Measurements from ENCODE around the gene WSCD2. TPM values are rescaled to one million over a fixed set of nuclear protein-coding genes. Genes with fewer than 3 reads are reported as not detected.

Gene WSCD2
- total RNA-seq, 2 experiments from 2014 or later, result not detected

GRCh38 chr12:108102363-108102762, 26.7 kb upstream of the WSCD2 start:
- ChIA-PET POLR2A (no interaction called here), CTCF (no interaction called here)
- Mint-ChIP-seq H3K4me3 (no peak overlapping the region), H3K27me3 (peaks cover 31% of the 10 kb centered on the region), H3K4me1 (ENCODE audit: low read depth) (no peaks in the 10 kb centered on the region), H3K27ac (no peak overlapping the region), H3K36me3 (ENCODE audit: low read depth) (no peaks in the 10 kb centered on the region), H3K9me3 (no peaks in the 10 kb centered on the region)
- ATAC-seq (ENCODE audit: poor library complexity) (no peak), DNase-seq (no peak)
- no peaks in the 10 kb centered on the region for H3K9me3 ChIP-seq (ENCODE audit: control insufficient read depth in 1 of 2, insufficient read depth in 1 of 2, low read length in 2 of 2)
- no peak overlapping the region for H3K27ac ChIP-seq (ENCODE audit: low read depth in 1 of 2, low read length in 2 of 2)
- H3K4me1 ChIP-seq (ENCODE audit: insufficient read depth, low read length), result no peaks in the 10 kb centered on the region
- peaks cover 6 to 8% of the 10 kb centered on the region in 2 experiments for H3K27me3 ChIP-seq (ENCODE audit: control insufficient read depth in 1 of 2, insufficient read depth in 2 of 2, low read length in 2 of 2)
- H3K4me3 ChIP-seq (ENCODE audit: low read length), result no peak overlapping the region
- no peak for TF ChIP-seq CTCF (IDR thresholded peaks at IDR 0.05)
- no peaks in the 10 kb centered on the region for H3K36me3 ChIP-seq (ENCODE audit: insufficient read depth, low read length)
- intact Hi-C loops (cut with DNase I, micrococcal nuclease), result loop anchor here in 1 of 2 experiments (10.0 kb wide), 1 partner anchor 352 kb away; no protein-coding TSS in a partner anchor

- Histone ChIP-seq H3K27ac (ENCODE audit: low read depth in 1 of 2, low read length in 2 of 2) (no peak overlapping the region), H3K27me3 (ENCODE audit: control insufficient read depth in 1 of 2, insufficient read depth in 2 of 2, low read length in 2 of 2) (peaks cover 6 to 8% of the 10 kb centered on the region in 2 experiments), H3K36me3 (ENCODE audit: insufficient read depth, low read length) (no peaks in the 10 kb centered on the region), H3K4me3 (ENCODE audit: low read length) (no peak overlapping the region), H3K4me1 (ENCODE audit: insufficient read depth, low read length) (no peaks in the 10 kb centered on the region), H3K9me3 (ENCODE audit: control insufficient read depth in 1 of 2, insufficient read depth in 1 of 2, low read length in 2 of 2) (no peaks in the 10 kb centered on the region)
- no peak for ATAC-seq (ENCODE audit: poor library complexity)
- H3K4me1 Mint-ChIP-seq (ENCODE audit: low read depth), result no peaks in the 10 kb centered on the region
- ChIA-PET CTCF (no interaction called here), POLR2A (no interaction called here)
- peaks cover 38% of the 10 kb centered on the region for H3K27me3 Mint-ChIP-seq
- H3K9me3 Mint-ChIP-seq, result no peaks in the 10 kb centered on the region
- DNase-seq, result no peak
- intact Hi-C loops (cut with DNase I, micrococcal nuclease), result loop anchor here in 1 of 2 experiments (10.0 kb wide), 1 partner anchor 352 kb away; no protein-coding TSS in a partner anchor
- TF ChIP-seq CTCF (IDR thresholded peaks at IDR 0.05), result no peak
- H3K4me3 Mint-ChIP-seq, result no peak overlapping the region
- no peaks in the 10 kb centered on the region for H3K36me3 Mint-ChIP-seq (ENCODE audit: low read depth)
- no peak overlapping the region for H3K27ac Mint-ChIP-seq
Measured at GRCh38 chr12:108103087-108103486, 26.0 kb upstream of the WSCD2 start.

GRCh38 chr12:108103517-108103916, 25.6 kb upstream of the WSCD2 start:
- ATAC-seq (ENCODE audit: poor library complexity) (no peak), DNase-seq (no peak)
- intact Hi-C loops (cut with DNase I, micrococcal nuclease), result loop anchor here in 1 of 2 experiments (10.0 kb wide), 1 partner anchor 351 kb away; no protein-coding TSS in a partner anchor
- ChIA-PET POLR2A (no interaction called here), CTCF (no interaction called here)
- H3K9me3 ChIP-seq (ENCODE audit: control insufficient read depth in 1 of 2, insufficient read depth in 1 of 2, low read length in 2 of 2), result no peaks in the 10 kb centered on the region
- Mint-ChIP-seq H3K9me3 (no peaks in the 10 kb centered on the region), H3K4me3 (no peak overlapping the region), H3K36me3 (ENCODE audit: low read depth) (no peaks in the 10 kb centered on the region), H3K27ac (no peak overlapping the region), H3K4me1 (ENCODE audit: low read depth) (no peaks in the 10 kb centered on the region), H3K27me3 (peaks cover 38% of the 10 kb centered on the region)
- H3K27ac ChIP-seq (ENCODE audit: low read depth in 1 of 2, low read length in 2 of 2), result no peak overlapping the region
- H3K36me3 ChIP-seq (ENCODE audit: insufficient read depth, low read length), result no peaks in the 10 kb centered on the region
- TF ChIP-seq CTCF (IDR thresholded peaks at IDR 0.05), result no peak
- no peak overlapping the region for H3K4me3 ChIP-seq (ENCODE audit: low read length)
- peaks cover 6 to 8% of the 10 kb centered on the region in 2 experiments for H3K27me3 ChIP-seq (ENCODE audit: control insufficient read depth in 1 of 2, insufficient read depth in 2 of 2, low read length in 2 of 2)
- no peaks in the 10 kb centered on the region for H3K4me1 ChIP-seq (ENCODE audit: insufficient read depth, low read length)

All from CD4-positive, alpha-beta T cell (primary cell).